ENCODE data around the gene GPX1.
"Not testable (repeated sequence)": the region's sequence is repeated elsewhere in the genome, so short reads cannot be mapped to it uniquely, and the experiment has no call there.

Gene GPX1

DNA sequence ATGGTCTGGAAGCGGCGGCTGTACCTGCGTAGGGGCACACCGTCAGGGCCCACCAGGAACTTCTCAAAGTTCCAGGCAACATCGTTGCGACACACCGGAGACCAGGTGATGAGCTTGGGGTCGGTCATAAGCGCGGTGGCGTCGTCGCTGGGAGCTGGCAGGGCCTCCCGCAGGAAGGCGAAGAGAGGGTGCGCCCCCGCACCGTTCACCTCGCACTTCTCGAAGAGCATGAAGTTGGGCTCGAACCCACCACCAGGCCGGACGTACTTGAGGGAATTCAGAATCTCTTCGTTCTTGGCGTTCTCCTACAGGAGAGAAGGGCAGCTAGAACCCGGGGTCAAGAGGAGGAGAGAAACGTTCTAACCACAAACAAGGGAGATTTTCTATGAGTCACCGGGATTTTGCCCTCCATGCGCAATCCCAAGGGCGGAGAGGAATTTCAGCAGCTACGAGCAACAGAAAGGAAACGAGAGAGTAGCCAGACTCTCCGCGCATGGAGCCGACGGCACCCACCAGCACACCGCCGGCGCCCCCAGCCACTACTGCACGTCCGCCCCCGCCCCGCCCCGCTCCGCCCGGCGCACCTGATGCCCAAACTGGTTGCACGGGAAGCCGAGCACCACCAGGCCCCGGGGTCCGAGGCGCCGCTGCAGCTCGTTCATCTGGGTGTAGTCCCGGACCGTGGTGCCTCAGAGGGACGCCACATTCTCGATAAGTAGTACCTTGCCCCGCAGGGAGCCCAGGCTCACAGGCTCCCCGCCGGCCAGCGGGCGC, 523 bp downstream of the GPX1 start:
- DNase-seq (ENCODE audit: low spot score), result peak; percentile 24

GRCh38 chr3:49357095-49357442, 1.1 kb downstream of the GPX1 start:
- not testable (repeated sequence) for DNase-seq (ENCODE audit: low spot score)

DNA sequence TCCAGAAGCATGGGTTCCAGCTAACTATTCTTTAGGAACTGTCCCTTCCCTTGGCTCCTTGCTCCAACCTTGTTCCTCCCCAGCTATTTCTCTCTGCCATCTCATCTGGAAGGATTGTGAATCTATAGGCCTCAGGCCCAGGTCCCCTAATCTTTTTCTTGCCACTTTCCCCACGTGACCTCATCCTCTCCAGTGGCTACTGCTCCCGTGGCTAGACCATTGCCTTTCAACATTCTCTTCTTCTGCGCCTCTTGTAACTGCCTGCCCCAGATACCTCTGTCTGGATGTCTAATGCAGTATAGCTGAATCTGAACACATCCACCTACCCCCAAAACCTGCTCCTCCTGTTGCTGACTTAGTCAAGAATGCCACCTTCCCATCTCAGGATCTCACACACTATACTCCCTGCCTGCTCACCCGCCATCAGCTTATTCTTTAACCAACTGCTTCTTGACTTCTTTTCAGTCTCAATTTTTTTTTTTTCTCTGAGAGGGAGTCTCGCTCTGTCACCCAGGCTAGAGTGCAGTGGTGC, 5.2 kb downstream of the GPX1 start:
- DNase-seq (ENCODE audit: low spot score), result no peak

DNA sequence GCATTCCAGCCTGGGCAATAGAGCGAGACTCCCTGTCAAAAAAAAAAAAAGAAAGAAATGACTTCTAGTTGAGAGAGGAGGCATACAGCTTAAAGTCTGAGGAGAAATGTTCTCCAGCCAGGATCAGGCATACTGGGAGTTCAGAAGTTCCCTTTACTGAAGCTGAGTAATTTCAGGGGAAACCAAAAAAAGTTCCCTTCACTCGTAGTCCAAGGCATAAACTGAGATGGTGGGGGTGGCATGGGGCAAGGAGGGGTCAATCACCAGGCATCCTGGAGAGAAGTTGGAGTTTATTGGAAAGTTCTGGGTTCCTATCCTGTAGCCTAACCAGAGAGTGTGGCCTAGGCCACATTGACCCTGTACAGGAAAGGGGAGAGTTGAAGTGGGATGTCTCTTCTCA, 5.9 kb downstream of the GPX1 start:
- DNase-seq (ENCODE audit: low spot score), result no peak

DNA sequence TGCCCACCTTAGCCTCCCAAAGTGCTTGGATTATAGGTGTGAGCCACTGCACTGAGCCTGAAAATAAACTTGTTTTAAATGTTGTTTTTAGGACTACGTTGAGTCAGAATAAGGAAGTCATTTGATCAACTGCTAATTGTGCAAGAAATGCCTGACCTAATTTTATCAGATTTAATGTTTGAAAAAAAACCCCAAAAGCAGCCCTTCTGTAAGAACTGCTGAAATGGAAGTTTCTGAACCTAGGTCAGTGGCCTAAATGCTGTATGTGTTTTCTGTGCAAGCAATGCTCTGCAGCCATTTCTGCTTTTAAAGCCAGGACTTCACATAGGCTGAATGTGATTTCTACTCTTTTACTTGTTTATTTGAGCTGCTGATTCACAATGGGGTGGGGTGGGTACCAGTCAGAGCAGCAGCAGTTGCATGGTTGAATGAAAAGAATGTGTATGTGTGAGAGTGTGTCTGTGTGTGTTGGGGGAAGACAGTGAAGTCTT, 6.6 kb downstream of the GPX1 start:
- DNase-seq (ENCODE audit: low spot score), result peak; percentile 12

GRCh38 chr3:49349348-49350114, 8.6 kb downstream of the GPX1 start:
- no peak for DNase-seq (ENCODE audit: low spot score)

GRCh38 chr3:49348361-49348760, 9.8 kb downstream of the GPX1 start:
- DNase-seq (ENCODE audit: low spot score), result not testable (repeated sequence)

DNA sequence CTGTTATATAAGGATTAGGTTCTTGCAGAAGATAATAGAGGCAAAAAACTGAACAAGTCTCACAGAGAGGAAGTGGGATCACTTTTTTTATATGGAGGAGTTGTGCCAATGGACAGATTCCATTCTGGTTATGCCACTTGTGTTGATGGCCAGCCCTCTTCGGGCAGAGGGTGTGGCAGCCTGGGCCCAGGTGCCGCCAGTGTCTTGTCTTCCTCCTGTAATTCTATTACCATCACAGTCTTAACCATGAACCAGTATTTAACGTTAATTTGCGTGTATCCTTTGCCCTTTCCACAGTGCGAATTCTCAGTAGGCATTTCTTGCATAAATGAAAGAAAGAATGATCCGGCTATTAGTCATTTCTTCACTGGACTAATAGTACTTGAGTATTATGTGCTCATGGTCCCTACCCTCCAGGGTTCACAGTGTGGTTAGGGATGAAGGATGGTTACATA, 11.3 kb downstream of the GPX1 start:
- no peak for DNase-seq (ENCODE audit: low spot score)

- no peak for DNase-seq (ENCODE audit: low spot score)
Measured at GRCh38 chr3:49343163-49343562, 15.0 kb downstream of the GPX1 start.

DNA sequence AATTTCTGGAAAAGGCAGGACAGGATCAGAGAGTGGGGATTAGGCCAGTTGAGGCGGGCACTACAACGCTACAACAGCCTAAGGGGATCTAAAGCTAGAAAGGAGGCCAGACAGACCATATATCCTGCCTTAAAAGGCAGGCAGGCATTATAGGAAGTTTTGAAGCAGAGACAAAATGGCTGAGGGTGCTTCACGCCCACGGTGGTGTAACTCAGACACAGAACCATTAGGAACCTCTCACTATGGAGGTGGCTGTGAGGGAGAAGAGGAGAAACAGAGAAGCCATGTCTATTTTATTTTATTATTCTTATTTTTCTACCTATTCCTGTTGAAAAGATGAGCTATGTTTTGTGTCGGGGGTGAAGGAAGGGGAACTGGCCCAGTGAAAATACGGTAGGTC, 16.2 kb downstream of the GPX1 start:
- no peak for DNase-seq (ENCODE audit: low spot score)

DNA sequence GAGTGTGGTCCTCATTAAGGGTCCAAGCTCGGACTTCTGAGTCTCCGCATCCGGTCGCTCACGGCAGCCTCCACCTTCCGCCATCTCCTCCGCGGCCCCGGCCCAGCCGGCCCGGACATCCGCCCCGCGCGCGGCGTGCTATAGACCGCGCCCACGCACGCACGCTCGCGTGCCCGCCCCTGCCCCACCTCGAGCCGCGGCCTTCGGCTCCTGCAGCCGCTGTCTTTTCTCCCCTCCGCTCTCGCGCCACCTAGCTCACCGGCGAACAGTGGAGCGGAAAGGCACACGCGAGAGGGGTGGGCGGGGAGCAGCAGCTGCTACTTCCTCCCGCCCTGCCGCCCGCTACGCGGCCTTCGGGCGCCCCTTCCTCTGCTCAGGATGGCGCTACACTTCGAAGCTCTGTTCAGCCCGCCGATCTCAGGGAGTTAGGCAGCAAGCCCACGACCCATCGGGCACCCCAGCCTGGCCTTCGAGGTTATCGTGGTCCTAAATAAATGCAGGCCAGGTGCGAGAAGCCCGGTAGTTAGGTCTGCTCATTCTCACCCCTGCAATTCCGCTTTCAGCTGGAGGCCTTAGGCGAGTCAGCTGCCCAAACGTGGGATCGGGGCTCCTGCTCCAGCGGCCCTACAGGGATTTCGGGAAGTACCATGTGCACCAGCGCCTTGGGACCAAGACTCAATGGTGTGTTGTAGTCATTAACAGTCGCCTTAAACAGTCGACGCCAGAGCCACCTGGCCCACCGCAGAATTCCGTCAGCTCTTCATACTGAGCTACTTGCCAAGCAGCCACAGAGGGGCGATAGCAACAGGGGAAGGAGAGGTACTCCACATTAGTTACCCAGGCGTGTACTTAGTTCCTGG, 18.0 kb downstream of the GPX1 start, which contains the start of gene USP4:
Gene USP4 (minus strand): TSS at position 113 of the 860 bp plus-strand sequence. CDS start 29 bp downstream, at position 84.
- peak; percentile 92 for DNase-seq (ENCODE audit: low spot score)

DNA sequence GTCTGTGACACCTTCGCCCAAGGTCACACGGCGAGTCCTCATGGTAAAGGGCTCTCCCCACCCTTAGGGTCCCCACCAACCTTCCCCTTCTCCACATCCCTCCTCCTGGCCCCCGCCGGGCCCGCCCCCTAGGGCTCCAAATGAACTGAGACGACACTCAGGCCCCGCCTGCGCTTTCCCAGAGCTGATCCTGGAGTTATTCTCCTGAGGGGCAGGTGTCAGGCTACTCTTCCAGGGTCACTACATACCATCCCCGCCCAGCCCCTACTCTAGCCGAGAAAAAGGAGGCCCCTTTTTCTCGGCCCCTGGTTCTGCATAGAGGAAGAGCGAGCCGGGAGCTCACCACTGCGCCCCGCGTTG, 18.6 kb downstream of the GPX1 start:
- no peak for DNase-seq (ENCODE audit: low spot score)

DNA sequence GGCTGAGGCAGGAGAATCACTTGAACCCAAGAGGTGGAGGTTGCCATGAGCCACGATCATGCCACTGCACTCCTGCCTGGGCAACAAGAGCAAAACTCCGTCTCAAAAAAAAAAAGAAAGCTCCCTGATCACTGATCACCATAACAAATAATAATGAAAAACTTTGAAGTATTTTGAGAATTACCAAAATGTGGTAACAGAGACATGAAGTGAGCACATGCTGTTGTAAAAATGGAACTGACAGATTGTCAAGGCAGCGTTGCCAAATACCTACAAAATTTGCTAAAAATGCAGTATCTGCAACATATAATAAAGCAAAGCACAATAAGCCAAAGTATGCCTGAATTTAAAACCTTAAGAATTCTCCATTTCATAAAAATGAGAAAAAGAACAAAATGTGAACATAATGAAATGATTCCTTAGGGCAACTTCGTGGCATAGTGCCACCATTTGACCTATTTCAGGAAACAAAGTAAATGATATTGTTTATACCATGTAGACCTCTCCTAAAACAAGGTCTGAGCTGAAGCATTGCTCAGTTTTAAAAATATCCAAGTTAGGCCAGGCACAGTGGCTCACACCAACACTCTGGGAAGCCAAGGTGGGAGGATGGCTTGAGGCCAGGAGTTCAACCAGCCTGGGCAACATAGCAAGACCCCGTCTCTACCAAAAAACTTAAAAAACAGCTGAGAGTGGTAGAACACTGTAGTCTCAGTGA, 24.1 kb downstream of the GPX1 start:
- DNase-seq (ENCODE audit: low spot score), result no peak

DNA sequence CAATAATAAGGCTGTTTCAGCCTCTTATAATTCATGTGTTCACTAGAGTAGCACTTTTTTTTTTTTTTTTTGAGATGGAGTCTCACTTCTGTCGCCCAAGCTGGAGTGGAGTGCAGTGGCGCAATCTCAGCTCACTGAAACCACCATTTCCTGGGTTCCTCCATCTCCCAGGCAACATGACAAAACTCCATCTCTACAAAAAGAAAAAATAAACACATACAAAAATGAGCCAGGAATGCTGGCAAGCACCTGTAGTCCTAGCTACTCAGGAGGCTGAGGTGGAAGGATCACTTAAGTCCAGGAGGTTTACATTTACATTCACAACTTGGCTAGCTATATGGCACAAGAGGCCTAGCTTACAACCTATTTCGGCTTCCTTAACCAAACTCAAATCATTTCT, 25.1 kb downstream of the GPX1 start:
- peak; percentile 26 for DNase-seq (ENCODE audit: low spot score)

DNA sequence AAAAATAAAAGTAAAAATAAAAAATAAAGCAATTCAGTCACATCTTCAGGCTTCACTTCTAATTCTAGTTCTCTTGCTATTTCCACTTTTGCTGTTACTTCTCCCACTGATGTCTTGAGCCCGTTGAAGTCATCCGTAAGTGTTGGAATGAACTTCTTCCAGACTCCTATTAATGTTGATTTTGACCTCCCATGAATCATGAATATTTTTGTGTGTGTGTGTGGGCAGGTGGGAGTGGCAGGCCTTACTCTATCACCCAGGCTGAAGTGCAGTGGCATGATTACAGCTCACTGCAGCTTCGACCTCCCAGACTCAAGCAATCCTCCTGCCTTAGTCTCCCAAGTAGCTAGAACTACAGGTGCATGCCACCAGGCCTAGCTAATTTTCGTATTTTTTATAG, 29.0 kb downstream of the GPX1 start:
- no peak for DNase-seq (ENCODE audit: low spot score)

DNA sequence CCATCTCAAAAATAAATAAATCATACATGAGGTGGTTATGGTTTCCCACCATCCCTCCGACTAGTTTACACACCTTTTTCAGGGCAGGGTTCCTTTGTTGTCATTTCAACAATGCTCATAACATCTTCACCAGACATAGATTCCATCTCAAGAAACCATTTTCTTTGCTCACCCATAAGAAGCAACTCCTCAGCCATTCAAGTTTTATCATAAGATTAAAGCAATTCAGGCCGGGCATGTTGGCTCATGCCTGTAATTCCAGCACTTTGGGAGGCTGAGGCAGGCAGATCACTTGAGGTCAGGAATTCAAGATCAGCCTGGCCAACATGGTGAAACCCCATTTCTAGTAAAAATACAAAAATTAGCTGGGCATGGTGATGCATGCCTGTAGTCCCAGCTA, 29.8 kb downstream of the GPX1 start:
- DNase-seq (ENCODE audit: low spot score), result not testable (repeated sequence)

GRCh38 chr3:49327485-49327884, 30.7 kb downstream of the GPX1 start:
- no peak for DNase-seq (ENCODE audit: low spot score)

DNA sequence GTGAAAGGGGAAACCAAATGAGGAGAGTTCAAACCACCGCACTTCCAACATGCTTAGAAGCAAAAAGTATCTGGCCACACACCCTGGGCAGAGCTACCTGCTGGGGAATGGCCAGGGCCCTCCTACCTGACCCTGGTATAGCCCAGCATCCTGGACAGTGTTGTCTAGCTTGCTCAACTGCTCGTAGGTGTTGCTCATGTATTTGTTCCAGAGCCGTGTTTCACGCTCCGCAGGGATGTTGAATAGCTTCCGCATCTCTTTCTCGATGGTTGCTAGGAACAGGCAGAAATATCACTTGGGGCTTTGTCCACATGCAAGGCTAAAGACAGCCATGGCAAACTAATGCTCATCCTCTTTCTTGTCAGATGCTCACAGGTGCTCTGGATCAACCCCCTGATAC, 33.4 kb downstream of the GPX1 start:
- DNase-seq (ENCODE audit: low spot score), result no peak

DNA sequence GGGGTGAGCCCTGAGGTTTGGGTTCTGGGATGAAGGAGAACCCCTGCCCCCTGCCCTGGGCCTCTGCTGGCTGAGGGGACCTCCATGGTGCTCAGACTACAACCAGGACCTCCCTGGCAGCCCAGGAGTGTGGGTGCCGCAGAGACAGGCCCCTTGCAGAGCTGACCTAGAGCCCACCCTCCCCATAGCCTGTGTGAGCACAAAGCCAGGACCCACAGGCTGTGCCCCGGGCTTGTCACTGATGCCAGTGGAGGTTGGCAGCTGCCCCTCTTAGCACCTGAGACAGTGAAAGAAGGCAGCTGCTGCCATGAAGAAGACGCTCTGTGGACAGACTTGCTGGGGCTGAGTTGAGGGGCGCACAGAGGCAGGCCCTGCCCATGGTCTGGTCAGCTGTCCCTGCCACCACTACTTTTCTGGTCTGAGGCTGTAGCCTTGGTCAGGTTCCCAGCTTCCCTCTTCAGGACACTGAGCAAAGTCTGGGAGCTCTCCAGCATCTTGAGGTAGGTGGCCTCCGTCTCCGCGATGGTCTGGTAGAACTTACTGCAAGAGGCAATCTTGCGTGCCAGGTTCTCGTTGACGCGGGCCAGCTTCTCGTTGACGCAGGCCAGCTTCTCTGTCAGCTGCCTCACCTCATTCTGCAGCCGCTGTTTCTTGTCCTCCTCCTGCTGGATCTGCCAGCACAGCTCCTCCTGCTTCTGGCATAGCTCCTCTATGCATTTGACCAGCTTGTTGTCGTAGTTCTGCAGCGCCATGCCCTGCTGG, 41.3 kb downstream of the GPX1 start:
- DNase-seq (ENCODE audit: low spot score), result no peak

GRCh38 chr3:49313896-49314688, 44.1 kb downstream of the GPX1 start:
- DNase-seq (ENCODE audit: low spot score), result no peak

Data from CD4-positive, alpha-beta T cell treated with Interleukin-2 at 100 ng/mL for 4 hours (primary cell).